ENCODE measurements around the gene MRPS18B.

The MRPS18B gene

GRCh38 chr6:30610065-30610464, 7.6 kb upstream of the MRPS18B start:
- DNase-seq = no peak

GRCh38 chr6:30611150-30611855, 6.3 kb upstream of the MRPS18B start:
- DNase-seq = no peak

GRCh38 chr6:30611856-30612194, 5.8 kb upstream of the MRPS18B start:
- no peak for DNase-seq

GRCh38 chr6:30612213-30612612, 5.4 kb upstream of the MRPS18B start:
- no peak for DNase-seq

GRCh38 chr6:30612687-30613248, 4.9 kb upstream of the MRPS18B start:
- DNase-seq = no peak

GRCh38 chr6:30613251-30614043, 4.2 kb upstream of the MRPS18B start:
- no peak for DNase-seq

- DNase-seq = no peak
Measured at GRCh38 chr6:30614044-30614842, 3.4 kb upstream of the MRPS18B start.

- peak; percentile 97 for DNase-seq
Measured at GRCh38 chr6:30614843-30615218, 2.8 kb upstream of the MRPS18B start.

- peak; percentile 87 for DNase-seq
Measured at GRCh38 chr6:30615219-30615957, 2.3 kb upstream of the MRPS18B start.

- peak; percentile 87 for DNase-seq
Measured at GRCh38 chr6:30615958-30616810, 1.5 kb upstream of the MRPS18B start.

- DNase-seq = peak; percentile 99
Measured at GRCh38 chr6:30616811-30617564, 652 bp upstream of the MRPS18B start, which contains the start of gene PPP1R10. PPP1R10 (minus strand) TSS chr6:30617243; CDS start chr6:30609944, 7,299 bp downstream.

GRCh38 chr6:30618270-30618797, 694 bp downstream of the MRPS18B start:
- DNase-seq = peak; percentile 64

- no peak for DNase-seq
Measured at GRCh38 chr6:30619561-30619960, 1.9 kb downstream of the MRPS18B start.

GRCh38 chr6:30625511-30625910, 7.9 kb downstream of the MRPS18B start:
- no peak for DNase-seq

GRCh38 chr6:30626484-30627366, 9.1 kb downstream of the MRPS18B start, which contains the start of gene ATAT1:
ATAT1 (plus strand) TSS chr6:30626874.
- peak; percentile 61 for DNase-seq

- DNase-seq = no peak
Measured at GRCh38 chr6:30635834-30636233, 18.2 kb downstream of the MRPS18B start.

- no peak for DNase-seq
Measured at GRCh38 chr6:30640481-30640880, 22.8 kb downstream of the MRPS18B start.

GRCh38 chr6:30641048-30641447, 23.4 kb downstream of the MRPS18B start:
- no peak for DNase-seq

- no peak for DNase-seq
Measured at GRCh38 chr6:30643656-30644055, 26.0 kb downstream of the MRPS18B start.
